HG02642 (cell line): Measurements from ENCODE around the gene AADACL3.

Experiments used
- ATAC-seq: cut with Tn5 transposase; IDR thresholded peaks from one replicate; pipeline ENCODE4 v1.9.1; 2021; ENCODE audit warnings: mild to moderate bottlenecking; ENCODE audit not compliant: unreplicated experiment, poor library complexity

AADACL3 gene

DNA sequence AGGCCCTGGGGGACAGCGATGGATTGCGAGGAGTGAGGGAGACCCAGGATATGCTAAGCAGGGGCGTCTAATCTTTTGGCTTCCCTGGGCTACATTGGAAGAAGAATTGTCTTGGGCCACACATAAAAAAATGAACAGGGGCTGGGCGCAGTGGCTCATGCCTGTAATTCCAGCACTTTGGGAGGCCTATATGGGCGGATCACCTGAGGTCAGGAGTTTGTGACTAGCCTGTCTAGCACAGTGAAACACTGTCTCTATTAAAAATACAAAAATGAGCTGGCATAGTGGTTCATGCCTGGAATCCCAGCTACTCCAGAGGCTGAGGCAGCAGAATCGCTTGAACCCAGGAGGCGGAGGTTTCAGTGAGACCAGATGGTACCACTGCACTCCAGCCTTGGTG is 46.9 kb downstream of the AADACL3 start:
- ATAC-seq = no peak

DNA sequence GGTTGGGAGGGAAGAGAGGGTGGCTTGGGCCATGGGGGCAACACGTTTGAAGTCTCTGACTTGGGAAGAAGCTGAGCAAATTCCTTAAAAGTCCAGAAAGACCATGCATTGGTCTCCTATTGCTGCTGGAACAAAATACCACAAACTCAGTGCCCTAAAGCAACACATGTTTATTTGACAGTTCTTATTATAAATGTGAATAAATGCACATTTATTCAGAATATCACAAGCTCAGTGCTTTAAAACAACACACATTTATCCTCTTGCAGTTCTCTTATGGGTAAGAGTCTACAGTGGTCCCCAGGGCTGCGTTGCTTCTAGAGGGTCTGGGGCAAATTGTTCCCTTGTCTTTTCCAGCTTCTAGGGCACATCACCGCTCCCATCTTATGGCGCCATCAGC is 47.6 kb downstream of the AADACL3 start:
- no peak for ATAC-seq

DNA sequence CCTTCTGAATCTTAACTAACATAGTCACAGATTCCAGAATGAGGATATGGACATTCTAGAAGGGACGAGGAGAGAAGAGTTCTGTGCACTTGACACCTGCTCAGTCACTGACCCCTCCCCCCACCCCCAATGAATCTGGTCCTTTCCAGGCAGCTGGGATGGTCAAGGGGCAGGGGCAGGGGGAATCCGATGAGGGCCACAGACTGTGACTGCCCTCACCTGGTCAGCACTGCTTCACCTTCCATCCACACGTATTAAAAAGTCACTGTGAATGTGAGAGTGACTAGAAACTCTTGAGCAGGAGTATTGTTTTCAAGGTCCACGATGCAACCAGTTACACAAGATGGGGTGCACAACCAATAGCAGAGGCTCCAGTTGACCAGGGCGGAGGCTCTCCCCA is 48.1 kb downstream of the AADACL3 start:
- ATAC-seq = no peak

DNA sequence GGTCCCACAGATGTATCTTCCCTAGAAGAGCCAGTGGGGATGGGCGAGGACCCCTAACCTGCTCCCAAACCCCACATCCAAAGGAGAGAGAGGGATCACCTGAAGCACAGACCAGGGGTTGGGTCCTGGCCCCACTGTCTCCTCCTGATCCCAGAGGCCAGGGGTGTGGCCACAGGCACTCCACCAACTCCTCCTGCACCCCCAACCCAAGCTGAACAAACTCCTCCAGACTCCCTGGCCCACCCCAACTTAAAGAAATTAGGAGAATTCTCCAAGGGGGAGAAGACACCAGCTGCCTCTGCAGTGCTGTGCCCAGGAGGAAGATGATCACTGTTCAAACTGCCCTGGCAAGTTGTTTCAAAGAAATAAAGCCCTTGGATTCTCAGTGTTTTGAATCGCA is 53.1 kb downstream of the AADACL3 start:
- no peak for ATAC-seq

DNA sequence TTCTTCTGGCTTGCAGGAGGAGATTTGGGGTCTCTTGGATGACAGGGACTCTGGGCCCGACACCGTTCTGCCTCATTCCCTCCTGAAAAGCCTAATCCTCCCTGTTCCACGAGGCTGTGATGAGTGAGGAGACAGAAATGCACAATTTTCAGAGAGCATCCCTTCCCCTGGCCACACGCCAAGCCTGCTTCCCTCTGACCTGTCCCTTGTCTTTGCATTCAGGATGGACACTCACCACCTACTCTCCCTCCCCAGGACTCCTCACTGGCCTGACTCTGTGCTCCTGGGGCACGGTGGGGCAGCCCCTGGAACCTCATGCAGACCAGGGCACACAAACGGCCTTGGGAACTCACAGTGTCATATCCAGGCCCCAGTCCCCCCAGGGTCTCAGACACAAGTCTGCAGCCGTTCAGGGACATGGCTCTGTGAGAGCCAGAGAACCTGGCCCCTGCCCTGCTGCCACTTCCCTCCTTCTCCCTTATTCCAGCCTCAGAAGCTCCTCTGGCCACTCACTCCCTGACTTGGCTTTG is 54.1 kb downstream of the AADACL3 start:
- no peak for ATAC-seq

DNA sequence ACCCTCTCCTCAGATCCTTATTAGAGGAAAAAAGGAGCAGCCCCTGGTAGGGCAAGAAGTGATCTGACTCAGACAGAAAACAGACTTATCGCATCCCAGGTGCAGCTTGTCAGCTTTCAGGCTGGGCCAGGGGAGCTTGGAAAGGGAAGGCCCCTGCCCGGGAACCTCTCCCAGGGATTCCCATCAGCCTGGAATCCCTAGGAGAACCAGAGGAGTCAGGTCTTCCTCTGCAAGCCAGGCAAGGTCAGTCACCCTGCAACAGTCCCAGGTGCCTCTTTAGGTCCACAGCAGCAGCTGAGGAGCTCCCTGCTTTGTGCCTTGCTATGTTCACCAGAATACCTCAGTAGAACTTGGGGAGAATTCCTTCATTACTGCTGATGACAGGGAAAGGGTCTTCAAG is 54.7 kb downstream of the AADACL3 start:
- no peak for ATAC-seq

DNA sequence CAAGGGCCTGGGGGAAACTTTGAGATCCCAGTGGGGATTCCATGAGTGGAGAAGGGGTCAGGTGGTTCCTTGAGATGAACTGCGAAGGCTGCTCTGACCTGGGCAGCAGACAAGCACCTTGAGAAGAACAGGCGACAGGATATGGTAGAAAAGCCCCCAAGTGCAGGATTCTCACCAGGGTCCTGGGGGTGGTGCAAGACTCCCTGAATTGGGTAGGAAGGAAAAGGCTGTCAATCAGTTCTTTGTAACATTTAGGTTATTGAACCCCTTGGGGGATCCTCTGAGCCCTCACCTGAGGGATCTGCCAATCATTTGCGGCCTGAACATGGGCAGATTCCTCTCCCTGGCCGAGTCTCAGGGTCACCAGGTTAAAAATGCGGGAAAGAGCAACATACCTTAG is 55.3 kb downstream of the AADACL3 start:
- ATAC-seq = no peak

DNA sequence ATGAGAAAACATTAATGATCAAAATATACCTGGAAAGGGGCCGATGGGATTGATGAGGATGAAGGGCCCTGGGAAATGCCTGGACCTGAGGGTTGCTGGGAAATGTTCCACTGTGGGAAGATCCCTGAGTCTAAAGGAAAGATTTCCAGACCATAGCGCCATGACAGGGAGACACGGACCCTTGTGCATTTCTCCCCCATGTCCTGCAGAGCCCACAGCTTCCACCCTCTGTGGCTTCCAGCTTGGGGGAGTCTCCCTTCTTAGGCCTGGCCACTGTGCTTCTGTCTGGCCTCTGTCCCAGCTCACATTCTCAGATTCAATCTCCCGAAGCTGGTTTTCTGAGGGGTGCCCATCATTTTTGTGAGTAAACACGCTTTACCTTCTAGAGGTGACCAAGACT is 56.6 kb downstream of the AADACL3 start:
- ATAC-seq = no peak

DNA sequence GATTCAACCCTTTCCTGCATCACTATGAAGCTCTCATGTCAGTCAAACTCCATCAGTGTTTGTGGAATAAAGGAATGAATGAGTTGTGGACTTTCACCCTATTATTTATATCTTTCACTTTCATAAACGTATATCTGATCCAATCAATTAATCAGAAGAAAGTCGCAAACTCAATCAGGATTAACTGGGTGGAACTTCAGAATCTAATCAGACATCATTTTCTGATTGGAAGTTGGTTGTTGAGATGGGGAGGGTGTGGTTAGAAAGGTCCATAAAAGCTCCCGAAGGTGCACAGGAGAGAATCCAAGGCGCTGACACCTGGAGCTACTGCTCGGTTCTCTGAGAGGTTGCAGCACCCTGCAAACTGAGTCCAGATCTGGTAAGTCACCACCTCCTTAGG is 57.5 kb downstream of the AADACL3 start, which contains the start of gene PRAMEF12:
TSS of gene PRAMEF12 (plus strand) at position 301 of the 400 bp plus-strand sequence. CDS start 1,130 bp downstream, outside the sequence.
- no peak for ATAC-seq

DNA sequence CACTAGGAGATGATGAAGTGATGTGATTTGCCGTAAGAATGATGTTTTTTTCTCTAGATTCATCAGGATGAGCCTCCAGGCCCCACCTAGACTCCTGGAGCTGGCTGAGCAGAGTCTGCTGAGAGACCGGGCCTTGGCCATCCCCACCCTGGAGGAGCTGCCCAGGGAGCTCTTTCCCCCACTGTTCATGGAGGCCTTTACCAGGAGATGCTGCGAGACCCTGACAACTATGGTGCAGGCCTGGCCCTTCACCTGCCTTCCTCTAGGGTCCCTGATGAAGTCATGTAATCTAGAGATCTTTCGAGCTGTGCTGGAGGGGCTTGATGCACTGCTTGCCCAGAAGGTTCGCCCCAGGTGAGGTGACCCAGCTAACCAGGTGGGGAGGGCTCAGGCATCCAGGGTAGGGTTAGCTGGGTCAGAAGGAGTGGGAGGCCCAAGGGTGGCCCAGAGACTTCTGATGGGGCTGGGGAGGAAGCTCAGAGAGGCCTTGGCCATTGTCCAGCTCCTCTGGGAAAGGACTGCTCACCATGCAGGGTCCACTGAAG is 59.0 kb downstream of the AADACL3 start:
- no peak for ATAC-seq

DNA sequence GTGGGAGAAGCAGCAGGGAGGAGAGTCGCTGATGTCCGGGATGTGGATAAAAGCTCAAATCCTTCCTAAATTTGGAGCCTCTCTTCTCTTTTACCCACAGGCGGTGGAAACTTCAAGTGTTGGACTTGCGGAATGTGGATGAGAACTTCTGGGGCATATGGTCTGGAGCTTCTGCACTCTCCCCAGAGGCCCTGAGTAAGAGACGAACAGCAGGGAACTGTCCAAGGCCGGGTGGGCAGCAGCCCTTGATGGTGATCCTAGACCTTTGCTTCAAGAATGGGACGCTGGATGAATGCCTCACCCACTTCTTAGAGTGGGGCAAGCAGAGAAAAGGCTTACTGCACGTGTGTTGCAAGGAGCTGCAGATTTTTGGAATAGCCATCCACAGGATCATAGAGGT is 59.5 kb downstream of the AADACL3 start:
- no peak for ATAC-seq

DNA sequence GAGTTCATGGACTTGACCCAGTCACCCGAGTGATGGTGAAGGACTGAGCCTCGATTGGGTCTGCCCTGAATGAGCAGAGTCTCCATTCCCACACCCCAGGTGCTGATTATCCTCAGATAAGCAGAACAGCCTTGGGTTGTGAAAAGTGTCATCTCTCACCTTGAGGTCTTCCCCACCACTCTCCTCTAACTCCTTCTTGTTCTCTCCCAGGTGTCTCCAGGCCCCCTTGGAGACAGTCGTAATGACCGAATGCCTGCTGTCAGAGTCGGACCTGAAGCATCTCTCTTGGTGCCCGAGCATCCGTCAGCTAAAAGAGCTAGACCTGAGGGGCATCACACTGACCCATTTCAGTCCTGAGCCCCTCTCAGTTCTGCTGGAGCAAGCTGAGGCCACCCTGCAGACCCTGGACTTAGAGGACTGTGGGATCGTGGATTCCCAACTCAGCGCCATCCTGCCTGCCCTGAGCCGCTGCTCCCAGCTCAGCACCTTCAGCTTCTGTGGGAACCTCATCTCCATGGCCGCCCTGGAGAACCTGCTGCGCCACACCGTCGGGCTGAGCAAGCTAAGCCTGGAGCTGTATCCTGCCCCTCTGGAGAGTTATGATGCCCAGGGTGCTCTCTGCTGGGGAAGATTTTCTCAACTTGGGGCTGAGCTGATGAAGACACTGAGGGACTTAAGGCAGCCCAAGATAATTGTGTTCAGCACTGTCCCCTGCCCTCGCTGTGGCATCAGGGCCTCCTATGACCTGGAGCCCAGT is 61.1 kb downstream of the AADACL3 start:
- ATAC-seq = no peak
